GM23338 (cell line): ENCODE results near the gene SLN.

Source experiments
- ZNF114 ChIP-seq: fragments of 250-450 bp; sonication (Bioruptor Pico); IDR thresholded peaks from 2 replicates; pipeline ENCODE4 v1.5.0; 2020; ENCODE audit warnings: mild to moderate bottlenecking, moderate library complexity
- TF ChIP-seq, protein P1 (sequence below), 2 experiments: fragments of 200-600 bp in 1 of 2; sonication (generic) in 1 of 2; conservative IDR thresholded peaks; 2 replicates each; pipeline versions ENCODE4 v1.5.1 to v1.6.1; 2016 to 2017; ENCODE audit warnings: antibody characterized with exemption in 2 of 2, low read depth in 2 of 2, mild to moderate bottlenecking in 2 of 2, moderate library complexity in 1 of 2
- TF ChIP-seq, protein P2 (sequence below): IDR thresholded peaks from one replicate; pipeline ENCODE4 v1.6.1; 2018; ENCODE audit warnings: antibody characterized with exemption; ENCODE audit not compliant: unreplicated experiment
- TF ChIP-seq, protein P3 (sequence below): fragments of 250-450 bp; sonication (Bioruptor Pico); IDR thresholded peaks from 2 replicates; pipeline ENCODE4 v1.5.0; 2020; ENCODE audit warnings: mild to moderate bottlenecking, moderate library complexity

DNA sequence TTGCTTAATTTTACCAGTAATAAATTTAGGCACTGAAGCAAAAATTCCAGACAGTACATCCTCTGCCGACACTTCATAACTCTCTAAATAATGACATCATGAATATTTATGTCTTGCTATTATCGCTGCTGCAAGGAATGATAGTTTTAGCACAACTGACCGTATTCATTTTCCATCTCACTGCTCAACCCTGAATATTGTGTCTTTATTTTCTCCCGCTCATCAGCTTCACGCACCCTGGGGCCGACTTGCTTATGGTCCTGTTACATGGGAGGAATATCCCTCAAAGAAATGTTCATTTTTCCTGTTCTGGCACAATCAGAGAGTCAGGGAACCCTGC lies 33.3 kb downstream of the SLN start:
- no peak for TF ChIP-seq ZNF114 (CRISPR knock-in tag)
- TF ChIP-seq, protein P1, sequence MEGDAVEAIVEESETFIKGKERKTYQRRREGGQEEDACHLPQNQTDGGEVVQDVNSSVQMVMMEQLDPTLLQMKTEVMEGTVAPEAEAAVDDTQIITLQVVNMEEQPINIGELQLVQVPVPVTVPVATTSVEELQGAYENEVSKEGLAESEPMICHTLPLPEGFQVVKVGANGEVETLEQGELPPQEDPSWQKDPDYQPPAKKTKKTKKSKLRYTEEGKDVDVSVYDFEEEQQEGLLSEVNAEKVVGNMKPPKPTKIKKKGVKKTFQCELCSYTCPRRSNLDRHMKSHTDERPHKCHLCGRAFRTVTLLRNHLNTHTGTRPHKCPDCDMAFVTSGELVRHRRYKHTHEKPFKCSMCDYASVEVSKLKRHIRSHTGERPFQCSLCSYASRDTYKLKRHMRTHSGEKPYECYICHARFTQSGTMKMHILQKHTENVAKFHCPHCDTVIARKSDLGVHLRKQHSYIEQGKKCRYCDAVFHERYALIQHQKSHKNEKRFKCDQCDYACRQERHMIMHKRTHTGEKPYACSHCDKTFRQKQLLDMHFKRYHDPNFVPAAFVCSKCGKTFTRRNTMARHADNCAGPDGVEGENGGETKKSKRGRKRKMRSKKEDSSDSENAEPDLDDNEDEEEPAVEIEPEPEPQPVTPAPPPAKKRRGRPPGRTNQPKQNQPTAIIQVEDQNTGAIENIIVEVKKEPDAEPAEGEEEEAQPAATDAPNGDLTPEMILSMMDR (conservative IDR thresholded peaks at IDR 0.05; ENCODE audit: low read depth in 2 of 2), result no peak
- TF ChIP-seq, protein P2, sequence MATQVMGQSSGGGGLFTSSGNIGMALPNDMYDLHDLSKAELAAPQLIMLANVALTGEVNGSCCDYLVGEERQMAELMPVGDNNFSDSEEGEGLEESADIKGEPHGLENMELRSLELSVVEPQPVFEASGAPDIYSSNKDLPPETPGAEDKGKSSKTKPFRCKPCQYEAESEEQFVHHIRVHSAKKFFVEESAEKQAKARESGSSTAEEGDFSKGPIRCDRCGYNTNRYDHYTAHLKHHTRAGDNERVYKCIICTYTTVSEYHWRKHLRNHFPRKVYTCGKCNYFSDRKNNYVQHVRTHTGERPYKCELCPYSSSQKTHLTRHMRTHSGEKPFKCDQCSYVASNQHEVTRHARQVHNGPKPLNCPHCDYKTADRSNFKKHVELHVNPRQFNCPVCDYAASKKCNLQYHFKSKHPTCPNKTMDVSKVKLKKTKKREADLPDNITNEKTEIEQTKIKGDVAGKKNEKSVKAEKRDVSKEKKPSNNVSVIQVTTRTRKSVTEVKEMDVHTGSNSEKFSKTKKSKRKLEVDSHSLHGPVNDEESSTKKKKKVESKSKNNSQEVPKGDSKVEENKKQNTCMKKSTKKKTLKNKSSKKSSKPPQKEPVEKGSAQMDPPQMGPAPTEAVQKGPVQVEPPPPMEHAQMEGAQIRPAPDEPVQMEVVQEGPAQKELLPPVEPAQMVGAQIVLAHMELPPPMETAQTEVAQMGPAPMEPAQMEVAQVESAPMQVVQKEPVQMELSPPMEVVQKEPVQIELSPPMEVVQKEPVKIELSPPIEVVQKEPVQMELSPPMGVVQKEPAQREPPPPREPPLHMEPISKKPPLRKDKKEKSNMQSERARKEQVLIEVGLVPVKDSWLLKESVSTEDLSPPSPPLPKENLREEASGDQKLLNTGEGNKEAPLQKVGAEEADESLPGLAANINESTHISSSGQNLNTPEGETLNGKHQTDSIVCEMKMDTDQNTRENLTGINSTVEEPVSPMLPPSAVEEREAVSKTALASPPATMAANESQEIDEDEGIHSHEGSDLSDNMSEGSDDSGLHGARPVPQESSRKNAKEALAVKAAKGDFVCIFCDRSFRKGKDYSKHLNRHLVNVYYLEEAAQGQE, result no peak
- TF ChIP-seq, protein P3, sequence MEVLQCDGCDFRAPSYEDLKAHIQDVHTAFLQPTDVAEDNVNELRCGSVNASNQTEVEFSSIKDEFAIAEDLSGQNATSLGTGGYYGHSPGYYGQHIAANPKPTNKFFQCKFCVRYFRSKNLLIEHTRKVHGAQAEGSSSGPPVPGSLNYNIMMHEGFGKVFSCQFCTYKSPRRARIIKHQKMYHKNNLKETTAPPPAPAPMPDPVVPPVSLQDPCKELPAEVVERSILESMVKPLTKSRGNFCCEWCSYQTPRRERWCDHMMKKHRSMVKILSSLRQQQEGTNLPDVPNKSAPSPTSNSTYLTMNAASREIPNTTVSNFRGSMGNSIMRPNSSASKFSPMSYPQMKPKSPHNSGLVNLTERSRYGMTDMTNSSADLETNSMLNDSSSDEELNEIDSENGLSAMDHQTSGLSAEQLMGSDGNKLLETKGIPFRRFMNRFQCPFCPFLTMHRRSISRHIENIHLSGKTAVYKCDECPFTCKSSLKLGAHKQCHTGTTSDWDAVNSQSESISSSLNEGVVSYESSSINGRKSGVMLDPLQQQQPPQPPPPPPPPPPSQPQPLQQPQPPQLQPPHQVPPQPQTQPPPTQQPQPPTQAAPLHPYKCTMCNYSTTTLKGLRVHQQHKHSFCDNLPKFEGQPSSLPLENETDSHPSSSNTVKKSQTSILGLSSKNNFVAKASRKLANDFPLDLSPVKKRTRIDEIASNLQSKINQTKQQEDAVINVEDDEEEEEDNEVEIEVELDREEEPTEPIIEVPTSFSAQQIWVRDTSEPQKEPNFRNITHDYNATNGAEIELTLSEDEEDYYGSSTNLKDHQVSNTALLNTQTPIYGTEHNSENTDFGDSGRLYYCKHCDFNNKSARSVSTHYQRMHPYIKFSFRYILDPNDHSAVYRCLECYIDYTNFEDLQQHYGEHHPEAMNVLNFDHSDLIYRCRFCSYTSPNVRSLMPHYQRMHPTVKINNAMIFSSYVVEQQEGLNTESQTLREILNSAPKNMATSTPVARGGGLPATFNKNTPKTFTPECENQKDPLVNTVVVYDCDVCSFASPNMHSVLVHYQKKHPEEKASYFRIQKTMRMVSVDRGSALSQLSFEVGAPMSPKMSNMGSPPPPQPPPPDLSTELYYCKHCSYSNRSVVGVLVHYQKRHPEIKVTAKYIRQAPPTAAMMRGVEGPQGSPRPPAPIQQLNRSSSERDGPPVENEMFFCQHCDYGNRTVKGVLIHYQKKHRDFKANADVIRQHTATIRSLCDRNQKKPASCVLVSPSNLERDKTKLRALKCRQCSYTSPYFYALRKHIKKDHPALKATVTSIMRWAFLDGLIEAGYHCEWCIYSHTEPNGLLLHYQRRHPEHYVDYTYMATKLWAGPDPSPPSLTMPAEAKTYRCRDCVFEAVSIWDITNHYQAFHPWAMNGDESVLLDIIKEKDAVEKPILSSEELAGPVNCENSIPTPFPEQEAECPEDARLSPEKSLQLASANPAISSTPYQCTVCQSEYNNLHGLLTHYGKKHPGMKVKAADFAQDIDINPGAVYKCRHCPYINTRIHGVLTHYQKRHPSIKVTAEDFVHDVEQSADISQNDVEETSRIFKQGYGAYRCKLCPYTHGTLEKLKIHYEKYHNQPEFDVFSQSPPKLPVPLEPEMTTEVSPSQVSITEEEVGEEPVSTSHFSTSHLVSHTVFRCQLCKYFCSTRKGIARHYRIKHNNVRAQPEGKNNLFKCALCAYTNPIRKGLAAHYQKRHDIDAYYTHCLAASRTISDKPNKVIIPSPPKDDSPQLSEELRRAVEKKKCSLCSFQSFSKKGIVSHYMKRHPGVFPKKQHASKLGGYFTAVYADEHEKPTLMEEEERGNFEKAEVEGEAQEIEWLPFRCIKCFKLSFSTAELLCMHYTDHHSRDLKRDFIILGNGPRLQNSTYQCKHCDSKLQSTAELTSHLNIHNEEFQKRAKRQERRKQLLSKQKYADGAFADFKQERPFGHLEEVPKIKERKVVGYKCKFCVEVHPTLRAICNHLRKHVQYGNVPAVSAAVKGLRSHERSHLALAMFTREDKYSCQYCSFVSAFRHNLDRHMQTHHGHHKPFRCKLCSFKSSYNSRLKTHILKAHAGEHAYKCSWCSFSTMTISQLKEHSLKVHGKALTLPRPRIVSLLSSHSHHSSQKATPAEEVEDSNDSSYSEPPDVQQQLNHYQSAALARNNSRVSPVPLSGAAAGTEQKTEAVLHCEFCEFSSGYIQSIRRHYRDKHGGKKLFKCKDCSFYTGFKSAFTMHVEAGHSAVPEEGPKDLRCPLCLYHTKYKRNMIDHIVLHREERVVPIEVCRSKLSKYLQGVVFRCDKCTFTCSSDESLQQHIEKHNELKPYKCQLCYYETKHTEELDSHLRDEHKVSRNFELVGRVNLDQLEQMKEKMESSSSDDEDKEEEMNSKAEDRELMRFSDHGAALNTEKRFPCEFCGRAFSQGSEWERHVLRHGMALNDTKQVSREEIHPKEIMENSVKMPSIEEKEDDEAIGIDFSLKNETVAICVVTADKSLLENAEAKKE, result no peak
